GM12872 (cell line): ENCODE results near the gene TRIM62.

ENCODE experiments used
- TF ChIP-seq, protein P1 (sequence below): IDR thresholded peaks from 3 replicates; pipeline ENCODE4 v1.5.1; 2011; ENCODE audit warnings: low read depth, mild to moderate bottlenecking, low read length, moderate library complexity; ENCODE audit not compliant: insufficient read depth

Gene TRIM62

DNA sequence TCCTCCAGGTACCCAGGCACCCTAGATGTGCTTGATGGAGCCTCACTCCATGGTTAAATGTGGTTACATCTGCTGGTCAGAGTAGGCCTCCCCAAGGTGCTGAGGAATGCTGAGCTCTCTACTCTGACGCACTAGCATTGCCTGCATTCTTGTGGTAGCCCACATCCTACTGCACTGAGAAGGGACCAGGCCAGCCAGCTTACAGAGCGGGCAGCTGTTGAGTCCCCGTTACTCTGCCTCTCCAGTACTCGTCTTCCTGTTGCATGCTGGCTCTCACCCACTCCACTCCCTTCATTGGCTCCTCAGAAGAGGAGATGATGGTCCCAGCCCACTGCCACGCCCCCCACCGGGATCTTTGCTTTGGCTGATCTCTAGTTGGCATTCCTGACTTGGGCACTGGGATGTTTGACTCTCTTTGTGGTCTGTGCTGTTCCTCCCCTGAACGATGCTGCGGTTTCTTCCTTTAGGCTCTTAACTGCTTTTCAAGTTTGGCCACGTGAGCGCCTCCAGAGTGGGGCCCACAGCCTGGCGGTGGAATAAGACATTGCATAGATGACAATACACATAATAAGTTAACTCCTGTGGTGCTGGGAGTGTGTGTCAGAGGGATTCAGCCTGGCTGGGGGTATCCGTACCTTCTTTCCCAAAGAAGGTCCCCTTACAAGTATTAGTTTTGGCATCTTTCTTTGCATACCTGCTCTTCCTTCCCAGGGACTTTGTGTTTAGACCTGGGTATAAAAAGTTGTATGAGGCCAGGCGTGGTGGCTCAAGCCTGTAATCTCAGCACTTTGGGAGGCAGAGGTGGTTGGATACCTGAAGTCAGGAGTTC, 82.3 kb downstream of the TRIM62 start:
- TF ChIP-seq, protein P1, sequence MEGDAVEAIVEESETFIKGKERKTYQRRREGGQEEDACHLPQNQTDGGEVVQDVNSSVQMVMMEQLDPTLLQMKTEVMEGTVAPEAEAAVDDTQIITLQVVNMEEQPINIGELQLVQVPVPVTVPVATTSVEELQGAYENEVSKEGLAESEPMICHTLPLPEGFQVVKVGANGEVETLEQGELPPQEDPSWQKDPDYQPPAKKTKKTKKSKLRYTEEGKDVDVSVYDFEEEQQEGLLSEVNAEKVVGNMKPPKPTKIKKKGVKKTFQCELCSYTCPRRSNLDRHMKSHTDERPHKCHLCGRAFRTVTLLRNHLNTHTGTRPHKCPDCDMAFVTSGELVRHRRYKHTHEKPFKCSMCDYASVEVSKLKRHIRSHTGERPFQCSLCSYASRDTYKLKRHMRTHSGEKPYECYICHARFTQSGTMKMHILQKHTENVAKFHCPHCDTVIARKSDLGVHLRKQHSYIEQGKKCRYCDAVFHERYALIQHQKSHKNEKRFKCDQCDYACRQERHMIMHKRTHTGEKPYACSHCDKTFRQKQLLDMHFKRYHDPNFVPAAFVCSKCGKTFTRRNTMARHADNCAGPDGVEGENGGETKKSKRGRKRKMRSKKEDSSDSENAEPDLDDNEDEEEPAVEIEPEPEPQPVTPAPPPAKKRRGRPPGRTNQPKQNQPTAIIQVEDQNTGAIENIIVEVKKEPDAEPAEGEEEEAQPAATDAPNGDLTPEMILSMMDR, result no peak

DNA sequence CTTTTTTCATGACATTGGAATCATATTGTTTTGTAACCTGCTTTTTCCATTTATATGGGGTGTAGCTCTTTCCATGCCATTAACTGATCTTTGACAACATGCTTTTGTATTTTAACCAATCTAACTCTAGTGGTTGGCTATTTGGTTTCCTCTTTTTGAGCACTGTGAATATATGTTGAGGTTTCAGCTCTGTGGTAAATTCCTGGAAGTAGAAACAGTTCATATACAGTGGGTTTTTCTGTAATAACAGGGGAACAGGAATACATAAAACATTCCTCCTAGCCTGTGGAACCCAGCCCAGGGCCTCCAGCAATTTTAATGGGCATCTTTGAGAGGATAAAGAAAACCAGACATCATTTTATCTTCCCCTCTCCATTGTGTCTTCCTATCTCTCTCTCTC, 83.5 kb downstream of the TRIM62 start:
- TF ChIP-seq, protein P1, result no peak

DNA sequence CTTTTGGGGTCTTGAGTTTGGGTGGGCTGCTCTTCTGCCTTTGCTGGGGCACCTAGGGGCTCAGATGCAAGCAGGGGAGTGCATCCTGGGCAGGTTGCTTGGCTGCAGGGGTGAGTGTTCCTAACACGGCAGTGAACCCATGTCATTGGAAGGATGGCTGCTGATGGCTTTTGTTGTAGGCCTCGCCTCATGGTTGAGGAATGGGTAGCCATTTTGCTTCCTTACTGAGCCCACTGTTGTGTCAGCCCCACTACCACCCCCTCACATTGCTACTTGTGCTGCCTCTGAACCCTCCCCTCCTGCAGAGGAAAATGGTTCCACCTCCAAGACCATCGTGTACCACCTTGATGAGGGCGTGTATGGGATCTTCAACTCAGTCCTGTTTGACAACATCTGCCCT, 84.1 kb downstream of the TRIM62 start:
- TF ChIP-seq, protein P1, result no peak

DNA sequence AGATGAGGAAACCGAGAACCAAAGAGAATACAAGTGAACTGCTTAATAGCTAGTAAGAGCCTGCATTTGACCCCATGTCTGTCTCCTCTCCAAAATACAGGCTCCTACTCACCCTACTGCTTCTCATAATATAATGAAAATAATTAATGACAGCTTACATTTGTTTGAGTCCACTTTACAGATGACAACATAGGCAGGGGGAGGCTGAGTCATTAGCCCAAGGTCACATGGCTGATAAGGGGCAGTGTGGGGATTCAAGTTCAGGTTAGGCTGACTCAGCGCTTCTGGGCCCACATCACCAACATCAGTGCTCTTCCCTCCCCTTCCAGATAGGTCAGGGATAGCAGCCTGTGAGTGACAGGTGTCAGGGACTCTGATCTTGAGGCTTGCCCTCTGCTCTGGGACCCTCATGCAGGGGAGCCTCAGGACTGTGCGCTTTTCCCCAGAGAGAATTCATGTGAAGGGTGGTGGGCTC, 84.7 kb downstream of the TRIM62 start:
- TF ChIP-seq, protein P1, result no peak

DNA sequence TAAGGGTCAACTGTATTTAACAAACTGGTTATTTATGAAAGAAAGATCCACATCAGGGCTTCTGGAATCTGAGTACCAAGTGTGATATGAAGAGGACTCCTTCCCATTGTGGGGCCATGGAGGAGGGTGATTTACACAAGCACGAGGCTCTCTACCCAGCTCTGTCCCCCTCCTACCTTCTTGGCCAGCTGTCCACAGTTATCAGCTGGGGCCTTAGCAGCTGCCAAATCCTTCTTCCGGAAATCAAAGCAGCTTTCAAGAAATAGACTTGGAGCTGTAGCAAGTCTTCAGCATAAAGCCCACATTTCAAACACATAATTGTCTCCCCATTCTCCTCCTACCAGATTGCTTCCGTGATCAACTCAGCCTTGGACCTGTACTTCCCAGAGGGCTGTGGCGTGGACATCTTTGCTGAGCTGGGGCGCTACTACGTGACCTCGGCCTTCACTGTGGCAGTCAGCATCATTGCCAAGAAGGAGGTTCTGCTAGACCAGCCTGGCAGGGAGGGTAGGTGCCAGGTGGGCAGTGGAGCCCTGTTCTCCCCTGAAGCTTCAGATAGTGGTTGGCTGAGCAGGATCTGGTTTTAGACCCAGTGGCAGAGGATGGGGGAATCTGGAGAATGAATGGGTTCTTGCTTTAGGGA, 85.4 kb downstream of the TRIM62 start:
- TF ChIP-seq, protein P1, result no peak
